Nucleus accumbens (tissue), 56 donors: Measurements from ENCODE around the gene ZNF804B.

ENCODE experiments used
- DNase-seq, 56 donors: peaks; one replicate each; lab custom pipeline; 2025; lab: John Stamatoyannopoulos, UW

Gene ZNF804B

GRCh38 chr7:88826222-88826621 is 66.7 kb downstream of the ZNF804B start:
- DNase-seq = no peak

- no peak for DNase-seq
These were observed 75.7 kb downstream of the ZNF804B start for GRCh38 chr7:88835147-88835728.

- DNase-seq = no peak
These were observed 82.7 kb downstream of the ZNF804B start for GRCh38 chr7:88842201-88842600.

GRCh38 chr7:88845091-88845490 is 85.6 kb downstream of the ZNF804B start:
- no peak for DNase-seq

GRCh38 chr7:88851220-88851619 is 91.7 kb downstream of the ZNF804B start:
- DNase-seq = no peak

- no peak for DNase-seq
These were observed 99.8 kb downstream of the ZNF804B start for GRCh38 chr7:88859288-88859687.

GRCh38 chr7:88866265-88866863 is 106.9 kb downstream of the ZNF804B start:
- no peak for DNase-seq

GRCh38 chr7:88867158-88867557 is 107.7 kb downstream of the ZNF804B start:
- no peak for DNase-seq

GRCh38 chr7:88868456-88868855 is 109.0 kb downstream of the ZNF804B start:
- DNase-seq = no peak

- no peak for DNase-seq
These were observed 121.6 kb downstream of the ZNF804B start for GRCh38 chr7:88881136-88881535.

GRCh38 chr7:88885131-88885530 is 125.6 kb downstream of the ZNF804B start:
- no peak for DNase-seq

- DNase-seq = no peak
These were observed 129.2 kb downstream of the ZNF804B start for GRCh38 chr7:88888684-88889083.

- DNase-seq = no peak
These were observed 151.0 kb downstream of the ZNF804B start for GRCh38 chr7:88910516-88910915.

- DNase-seq = no peak
These were observed 153.4 kb downstream of the ZNF804B start for GRCh38 chr7:88912852-88913251.

GRCh38 chr7:88915615-88916014 is 156.1 kb downstream of the ZNF804B start:
- no peak for DNase-seq

GRCh38 chr7:88919478-88920131 is 160.1 kb downstream of the ZNF804B start:
- DNase-seq = no peak

GRCh38 chr7:88922944-88923343 is 163.4 kb downstream of the ZNF804B start:
- no peak for DNase-seq

- DNase-seq = peak in 1 of 56 donors; percentile 2
These were observed 168.8 kb downstream of the ZNF804B start for GRCh38 chr7:88928276-88928675.

- DNase-seq = no peak
These were observed 170.2 kb downstream of the ZNF804B start for GRCh38 chr7:88929719-88930118.

- DNase-seq = no peak
These were observed 173.8 kb downstream of the ZNF804B start for GRCh38 chr7:88933285-88933684.

GRCh38 chr7:88942815-88943501 is 183.5 kb downstream of the ZNF804B start:
- no peak for DNase-seq

GRCh38 chr7:88951826-88952225 is 192.3 kb downstream of the ZNF804B start:
- DNase-seq = no peak
